B cell (primary cell): ENCODE results near the gene LSM12. TPM values are rescaled to one million over a fixed set of nuclear protein-coding genes. Genes with fewer than 3 reads are reported as not detected.

Source experiments
- ATAC-seq: fragments of 200-7000 bp; cut with Tn5 transposase; one replicate; pipeline ENCODE4 v1.10.0; 2021; ENCODE audit warnings: low read depth, mild to moderate bottlenecking, moderate number of reproducible peaks, moderate library complexity
- CTCF ChIA-PET: fragments of 350-600 bp; sonication (Branson Sonifier 250); formaldehyde crosslinking; loops from one replicate; lab custom pipeline; 2021; ENCODE audit warnings: antibody characterized with exemption, inconsistent platforms; lab: Charles Lee
- POLR2A ChIA-PET: fragments of 350-600 bp; sonication (Branson Sonifier 250); formaldehyde crosslinking; loops from one replicate; lab custom pipeline; 2021; ENCODE audit warnings: antibody characterized with exemption; lab: Charles Lee
- DNase-seq: peaks from one replicate; pipeline ENCODE4 v3.0.0; 2013
- H2AFZ ChIP-seq: 2 replicates; pipeline ENCODE4 v1.6.1; 2012; ENCODE audit warnings: mild to moderate bottlenecking, low read depth, low read length; ENCODE audit not compliant: insufficient read depth, poor library complexity, severe bottlenecking
- H3K27ac ChIP-seq, 2 donors: 1 replicate in 1 of 2; 2 replicates in 1 of 2; pipeline ENCODE4 v1.5.1; 2012 to 2013; ENCODE audit warnings: low read length in 2 of 2, mild to moderate bottlenecking in 2 of 2, moderate library complexity in 1 of 2
- H3K27me3 ChIP-seq, 4 experiments: fragments of 200-600 bp in 1 of 4; sonication (generic) in 1 of 4; replicated peaks in 1 of 4; 1 replicate in 2 of 4; 2 replicates in 2 of 4; pipeline versions ENCODE4 v1.6.1 to v1.7.0; 2013 to 2016; ENCODE audit warnings: low read length in 3 of 4, mild to moderate bottlenecking in 2 of 4, mixed read lengths in 1 of 4, moderate library complexity in 1 of 4; ENCODE audit not compliant: insufficient read depth in 4 of 4, control insufficient read depth in 3 of 4; ENCODE audit errors: control extremely low read depth in 1 of 4
- H3K36me3 ChIP-seq, 2 experiments: replicated peaks in 1 of 2; 1 replicate in 1 of 2; 2 replicates in 1 of 2; pipeline versions ENCODE4 v1.6.1 to v1.7.1; 2013; ENCODE audit warnings: low read length in 1 of 2; ENCODE audit not compliant: insufficient read depth in 2 of 2, control insufficient read depth in 1 of 2; ENCODE audit errors: control extremely low read depth in 1 of 2, extremely low read depth in 1 of 2
- H3K4me1 ChIP-seq, 2 donors: fragments of 200-600 bp in 1 of 2; sonication (generic) in 1 of 2; 1 replicate in 1 of 2; 2 replicates in 1 of 2; pipeline versions ENCODE4 v1.5.1 to v1.6.1; 2013 to 2017; ENCODE audit warnings: low read length in 2 of 2; ENCODE audit not compliant: control insufficient read depth in 2 of 2, insufficient read depth in 2 of 2
- H3K4me2 ChIP-seq: replicated peaks from 2 replicates; pipeline ENCODE3; 2012; ENCODE audit warnings: mild to moderate bottlenecking, low read depth, low read length; ENCODE audit not compliant: poor library complexity, severe bottlenecking
- H3K4me3 ChIP-seq, 5 experiments: fragments of 200-600 bp in 1 of 5; sonication (generic) in 1 of 5; 1 replicate in 3 of 5; 2 replicates in 2 of 5; pipeline versions ENCODE4 v1.5.1 to v1.7.0; 2011 to 2016; ENCODE audit warnings: low read length in 4 of 5, mild to moderate bottlenecking in 4 of 5, low read depth in 2 of 5, control low read depth in 1 of 5, moderate library complexity in 1 of 5; ENCODE audit not compliant: insufficient read depth in 1 of 5; ENCODE audit errors: control extremely low read depth in 1 of 5, extremely low read depth in 1 of 5
- H3K79me2 ChIP-seq: fragments of 200-600 bp; sonication (generic); one replicate; pipeline ENCODE4 v1.6.0; 2016; ENCODE audit warnings: low read length; ENCODE audit not compliant: control insufficient read depth, insufficient read depth
- H3K9ac ChIP-seq: fragments of 200-600 bp; sonication (generic); 2 replicates; pipeline ENCODE4 v1.6.1; 2017; ENCODE audit warnings: mild to moderate bottlenecking, low read length, moderate library complexity
- H3K9me3 ChIP-seq, 3 donors: one replicate each; pipeline versions ENCODE4 v1.6.1 to v1.7.1; 2013; ENCODE audit warnings: low read length in 2 of 3; ENCODE audit not compliant: control insufficient read depth in 2 of 3, insufficient read depth in 1 of 3; ENCODE audit errors: control extremely low read depth in 1 of 3
- H4K20me1 ChIP-seq: 2 replicates; pipeline ENCODE4 v1.6.0; 2012; ENCODE audit warnings: mild to moderate bottlenecking, low read length; ENCODE audit not compliant: insufficient read depth, control insufficient read depth, poor library complexity, severe bottlenecking
- H3K27ac Mint-ChIP-seq: one replicate; pipeline ENCODE4 v1.8.0; 2021; ENCODE audit warnings: mixed read lengths
- H3K27me3 Mint-ChIP-seq: one replicate; pipeline ENCODE4 v1.8.0; 2021; ENCODE audit warnings: mixed read lengths
- H3K4me1 Mint-ChIP-seq: one replicate; pipeline ENCODE4 v1.8.0; 2021; ENCODE audit warnings: mixed read lengths
- H3K4me3 Mint-ChIP-seq: one replicate; pipeline ENCODE4 v1.8.0; 2021; ENCODE audit warnings: mixed read lengths
- H3K9me3 Mint-ChIP-seq: one replicate; pipeline ENCODE4 v1.8.0; 2022; ENCODE audit warnings: mixed read lengths; ENCODE audit not compliant: insufficient read depth
- CTCF ChIP-seq: fragments of 200-600 bp; IDR thresholded peaks from one replicate; pipeline ENCODE4 v1.8.0; 2022; ENCODE audit warnings: antibody characterized with exemption, mild to moderate bottlenecking
- EZH2 ChIP-seq: IDR thresholded peaks from 2 replicates; pipeline ENCODE4 v1.6.1; 2012; ENCODE audit warnings: borderline replicate concordance, low read depth, mild to moderate bottlenecking, moderate library complexity, low read length; ENCODE audit not compliant: insufficient read depth, poor library complexity, severe bottlenecking
- WGBS: methylation state at CpG from one replicate; pipeline ENCODE4 v1.1.5; 2013; ENCODE audit warnings: missing lambda C conversion rate; ENCODE audit not compliant: insufficient coverage; 5-methylcytosine and 5-hydroxymethylcytosine counted together
- intact Hi-C: fragments of 100-400 bp; cut with micrococcal nuclease; formaldehyde crosslinking; loops from one replicate; pipeline ENCODE4 v1.10.0; 2022
- polyA plus RNA-seq: library from polyadenylated mRNA; depleted of rRNA; stranded (reverse); fragments of >200 nt; gene quantifications from 2 replicates; pipeline ENCODE4 v1.2.3, GENCODE V29; 2012
- total RNA-seq, 2 donors: library from RNA; stranded (reverse); fragments of 120-200 nt in 1 of 2; gene quantifications; 1 replicate in 1 of 2; 2 replicates in 1 of 2; pipeline versions ENCODE4 v1.2.3 to v1.2.4, GENCODE V29; 2013 to 2022

LSM12 gene
- total and polyA plus RNA-seq, 2 donors (not counting 1 experiment from before 2014, with no cell fraction given), result 16.8 to 31.2 TPM

GRCh38 chr17:44086364-44087311, 20.2 kb upstream of the LSM12 start:
- Histone ChIP-seq H2AFZ (no peak overlapping the region), H3K27me3 (no peaks in the 10 kb centered on the region), H3K4me3 (no peak overlapping the region), H3K4me2 (no peak overlapping the region), H3K4me1 (no peaks in the 10 kb centered on the region), H3K9ac (no peak overlapping the region), H3K27ac (no peak overlapping the region), H3K79me2 (peaks cover 2% of the 10 kb centered on the region), H3K9me3 (no peaks in the 10 kb centered on the region), H3K36me3 (peaks cover 1 to 67% of the 10 kb centered on the region in 2 experiments), H4K20me1 (no peaks in the 10 kb centered on the region)
- no peaks in the 10 kb centered on the region for H3K27me3 Mint-ChIP-seq
- CTCF ChIA-PET, result interaction anchor here (0.5 kb wide), 1 partner anchor 41 kb away, joined by 3 read pairs; no protein-coding TSS in a partner anchor
- POLR2A ChIA-PET, result no interaction called here
- no peak overlapping the region for H3K27ac Mint-ChIP-seq
- ATAC-seq (no peak), DNase-seq (no peak)
- no peaks in the 10 kb centered on the region for H3K9me3 Mint-ChIP-seq
- intact Hi-C loops, result no loop called here
- H3K4me3 Mint-ChIP-seq, result no peak overlapping the region
- H3K4me1 Mint-ChIP-seq, result no peaks in the 10 kb centered on the region
- 93% methylated on average over 17 of the region's 23 CpGs for WGBS
- no peak for TF ChIP-seq EZH2
- no peak for TF ChIP-seq CTCF

- ATAC-seq, result no peak
- CTCF ChIA-PET, result no interaction called here
- H3K9ac ChIP-seq, result no peak overlapping the region
These were observed 19.4 kb upstream of the LSM12 start for GRCh38 chr17:44085908-44086307.

More at GRCh38 chr17:44085908-44086307, 19.4 kb upstream of the LSM12 start:
- Mint-ChIP-seq H3K9me3 (no peaks in the 10 kb centered on the region), H3K27ac (no peak overlapping the region), H3K4me3 (no peak overlapping the region), H3K4me1 (no peaks in the 10 kb centered on the region), H3K27me3 (no peaks in the 10 kb centered on the region)
- Histone ChIP-seq H3K4me1 (no peaks in the 10 kb centered on the region), H3K79me2 (peaks cover 2% of the 10 kb centered on the region), H3K4me2 (no peak overlapping the region), H3K4me3 (no peak overlapping the region), H3K27ac (no peak overlapping the region), H3K36me3 (peaks cover 1 to 61% of the 10 kb centered on the region in 2 experiments), H4K20me1 (no peaks in the 10 kb centered on the region), H2AFZ (no peak overlapping the region), H3K27me3 (no peaks in the 10 kb centered on the region), H3K9me3 (no peaks in the 10 kb centered on the region)
- TF ChIP-seq CTCF, result no peak
- TF ChIP-seq EZH2, result no peak
- POLR2A ChIA-PET, result no interaction called here
- intact Hi-C loops, result no loop called here
- WGBS, result 100% methylated on average over 1 of the region's 5 CpGs
- DNase-seq, result no peak
